ENCODE data around the gene GRM7. TPM values are rescaled to one million over a fixed set of nuclear protein-coding genes. Genes with fewer than 3 reads are reported as not detected.

GRM7 gene
- total and polyA plus RNA-seq, 4 donors, result 0.08 to 0.33 TPM; not detected in 2

GRCh38 chr3:7195934-7196333 lies 335.0 kb downstream of the GRM7 start:
- no peak overlapping the region for H3K27ac ChIP-seq (ENCODE audit: low read depth in 1 of 2, low read length in 2 of 2)
- H3K27me3 ChIP-seq (ENCODE audit: control insufficient read depth in 4 of 4, insufficient read depth in 4 of 4, low read length in 3 of 4), result no peaks in the 10 kb centered on the region
- 29% methylated on average over 1 of the region's 1 CpG for WGBS
- TF ChIP-seq HNF4A (conservative IDR thresholded peaks at IDR 0.05) (no peak), ZBTB33 (IDR thresholded peaks at IDR 0.05) (no peak), EGR1 (IDR thresholded peaks at IDR 0.05; ENCODE audit: low read depth in 2 of 2) (no peak), CTCF (IDR thresholded peaks at IDR 0.05; ENCODE audit: low read depth, low read length, missing input control) (no peak), FOXA2 (IDR thresholded peaks at IDR 0.05) (no peak), JUND (IDR thresholded peaks at IDR 0.05) (no peak), REST (IDR thresholded peaks at IDR 0.05) (no peak), HNF4G (IDR thresholded peaks at IDR 0.05) (no peak), MAX (IDR thresholded peaks at IDR 0.05) (no peak), SP1 (IDR thresholded peaks at IDR 0.05) (no peak), TAF1 (conservative IDR thresholded peaks at IDR 0.05) (no peak), FOXA1 (IDR thresholded peaks at IDR 0.05) (no peak), YY1 (IDR thresholded peaks at IDR 0.05) (no peak)
- H3K4me1 ChIP-seq (ENCODE audit: control insufficient read depth in 4 of 4, insufficient read depth in 4 of 4, low read length in 3 of 4), result peaks cover 2 to 7% (median 5%) of the 10 kb centered on the region in 4 donors
- no peak overlapping the region for H3K9ac ChIP-seq (ENCODE audit: low read depth in 1 of 2, low read length in 2 of 2)
- H3K9me3 ChIP-seq (ENCODE audit: control insufficient read depth in 4 of 4, low read length in 3 of 4), result no peaks in the 10 kb centered on the region
- no peak overlapping the region for H3K4me3 ChIP-seq (ENCODE audit: low read depth in 1 of 3, low read length in 3 of 3)
- DNase-seq (ENCODE audit: low spot score), result no peak
- H3K36me3 ChIP-seq (ENCODE audit: control insufficient read depth in 4 of 4, insufficient read depth in 3 of 4, low read depth in 1 of 4, low read length in 3 of 4), result no peaks in the 10 kb centered on the region

- Histone ChIP-seq H3K27ac (ENCODE audit: low read depth in 1 of 2, low read length in 2 of 2) (no peak overlapping the region), H3K4me1 (ENCODE audit: control insufficient read depth in 4 of 4, insufficient read depth in 4 of 4, low read length in 3 of 4) (peaks cover 7 to 17% (median 16%) of the 10 kb centered on the region in 4 donors), H3K4me3 (ENCODE audit: low read depth in 1 of 3, low read length in 3 of 3) (no peak overlapping the region), H3K9me3 (ENCODE audit: control insufficient read depth in 4 of 4, low read length in 3 of 4) (no peaks in the 10 kb centered on the region), H3K9ac (ENCODE audit: low read depth in 1 of 2, low read length in 2 of 2) (no peak overlapping the region), H3K36me3 (ENCODE audit: control insufficient read depth in 4 of 4, insufficient read depth in 3 of 4, low read depth in 1 of 4, low read length in 3 of 4) (no peaks in the 10 kb centered on the region), H3K27me3 (ENCODE audit: control insufficient read depth in 4 of 4, insufficient read depth in 4 of 4, low read length in 3 of 4) (no peaks in the 10 kb centered on the region)
- WGBS, result 76% methylated on average over 2 of the region's 2 CpGs
- DNase-seq (ENCODE audit: low spot score), result no peak
- no peak for TF ChIP-seq YY1 (IDR thresholded peaks at IDR 0.05)
- TF ChIP-seq MAX (IDR thresholded peaks at IDR 0.05), result no peak
- TF ChIP-seq EGR1 (IDR thresholded peaks at IDR 0.05; ENCODE audit: low read depth in 2 of 2), result no peak
- TF ChIP-seq HNF4G (IDR thresholded peaks at IDR 0.05), result no peak
- TF ChIP-seq GABPA (IDR thresholded peaks at IDR 0.05 in 1 of 2, conservative IDR thresholded peaks at IDR 0.05 in 1 of 2), result no peak
- TF ChIP-seq JUND (IDR thresholded peaks at IDR 0.05), result no peak
- TF ChIP-seq HNF4A (conservative IDR thresholded peaks at IDR 0.05), result no peak
- TF ChIP-seq REST (IDR thresholded peaks at IDR 0.05), result no peak
- no peak for TF ChIP-seq RXRA (IDR thresholded peaks at IDR 0.05)
- no peak for TF ChIP-seq SP1 (IDR thresholded peaks at IDR 0.05)
- TF ChIP-seq FOXA1 (IDR thresholded peaks at IDR 0.05), result no peak
- TF ChIP-seq CTCF (IDR thresholded peaks at IDR 0.05; ENCODE audit: low read depth, low read length, missing input control), result no peak
These were observed 340.9 kb downstream of the GRM7 start for GRCh38 chr3:7201784-7202183.

All from liver (tissue), 9 donors.